HG03558 (cell line): Measurements from ENCODE around the gene ZNF554.
"Not testable (repeated sequence)": the region's sequence is repeated elsewhere in the genome, so short reads cannot be mapped to it uniquely, and the experiment has no call there.

Source experiments
- ATAC-seq: cut with Tn5 transposase; IDR thresholded peaks from one replicate; pipeline ENCODE4 v1.9.1; 2021; ENCODE audit warnings: moderate number of reproducible peaks; ENCODE audit not compliant: unreplicated experiment; ENCODE audit errors: extremely low read depth

ZNF554 gene

DNA sequence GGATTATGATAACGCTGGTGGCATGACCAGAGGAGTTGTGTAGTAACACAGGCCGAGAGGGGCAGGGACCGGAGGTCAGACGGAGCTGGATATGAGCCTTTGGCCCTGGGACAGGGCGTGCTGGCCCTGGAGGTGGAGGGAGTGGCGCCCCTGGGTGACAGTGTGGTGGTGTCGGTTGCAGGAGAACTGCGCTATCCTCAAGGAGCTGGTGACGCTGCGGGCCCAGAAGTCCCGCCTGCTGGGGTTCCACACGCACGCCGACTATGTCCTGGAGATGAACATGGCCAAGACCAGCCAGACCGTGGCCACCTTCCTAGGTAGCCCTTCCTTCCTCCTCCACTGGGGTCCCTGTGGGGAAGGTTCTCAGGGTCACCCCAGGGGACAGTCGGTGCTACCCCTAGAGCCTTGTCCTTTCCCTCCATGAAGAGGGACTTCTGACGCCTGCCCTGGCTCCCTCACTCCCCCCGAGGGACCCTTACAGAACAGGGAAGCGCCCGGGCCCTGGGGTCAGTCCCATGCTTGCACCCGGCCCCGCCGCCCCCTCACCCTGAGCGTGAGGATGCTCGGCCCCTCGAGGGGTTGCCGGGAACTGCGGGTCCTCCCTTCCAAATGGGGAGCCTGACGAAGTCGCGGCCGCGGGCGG lies 12.8 kb upstream of the ZNF554 start:
- no peak for ATAC-seq

DNA sequence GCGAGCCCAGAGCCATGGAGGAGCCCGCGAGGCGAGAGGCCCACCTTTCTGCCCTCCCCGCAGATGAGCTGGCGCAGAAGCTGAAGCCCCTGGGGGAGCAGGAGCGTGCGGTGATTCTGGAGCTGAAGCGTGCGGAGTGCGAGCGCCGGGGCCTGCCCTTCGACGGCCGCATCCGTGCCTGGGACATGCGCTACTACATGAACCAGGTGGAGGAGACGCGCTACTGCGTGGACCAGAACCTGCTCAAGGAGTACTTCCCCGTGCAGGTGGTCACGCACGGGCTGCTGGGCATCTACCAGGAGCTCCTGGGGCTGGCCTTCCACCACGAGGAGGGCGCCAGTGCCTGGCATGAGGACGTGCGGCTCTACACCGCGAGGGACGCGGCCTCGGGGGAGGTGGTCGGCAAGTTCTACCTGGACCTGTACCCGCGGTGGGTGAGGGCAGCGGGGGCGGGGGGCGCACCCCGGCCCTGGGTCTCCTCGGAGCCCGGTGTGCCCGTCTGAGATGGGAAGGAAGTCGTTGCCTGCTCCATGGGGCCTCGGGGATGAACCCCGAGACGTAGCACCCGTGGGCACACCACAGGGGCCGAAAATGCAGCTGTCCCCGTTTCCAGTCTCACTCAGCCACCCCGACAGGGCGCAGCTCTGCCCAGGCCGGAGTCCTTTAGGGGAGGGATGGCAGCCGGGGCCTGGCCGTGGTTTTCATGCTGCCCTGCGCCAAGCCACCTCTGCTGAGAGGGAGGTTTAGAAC lies 12.1 kb upstream of the ZNF554 start:
- no peak for ATAC-seq

DNA sequence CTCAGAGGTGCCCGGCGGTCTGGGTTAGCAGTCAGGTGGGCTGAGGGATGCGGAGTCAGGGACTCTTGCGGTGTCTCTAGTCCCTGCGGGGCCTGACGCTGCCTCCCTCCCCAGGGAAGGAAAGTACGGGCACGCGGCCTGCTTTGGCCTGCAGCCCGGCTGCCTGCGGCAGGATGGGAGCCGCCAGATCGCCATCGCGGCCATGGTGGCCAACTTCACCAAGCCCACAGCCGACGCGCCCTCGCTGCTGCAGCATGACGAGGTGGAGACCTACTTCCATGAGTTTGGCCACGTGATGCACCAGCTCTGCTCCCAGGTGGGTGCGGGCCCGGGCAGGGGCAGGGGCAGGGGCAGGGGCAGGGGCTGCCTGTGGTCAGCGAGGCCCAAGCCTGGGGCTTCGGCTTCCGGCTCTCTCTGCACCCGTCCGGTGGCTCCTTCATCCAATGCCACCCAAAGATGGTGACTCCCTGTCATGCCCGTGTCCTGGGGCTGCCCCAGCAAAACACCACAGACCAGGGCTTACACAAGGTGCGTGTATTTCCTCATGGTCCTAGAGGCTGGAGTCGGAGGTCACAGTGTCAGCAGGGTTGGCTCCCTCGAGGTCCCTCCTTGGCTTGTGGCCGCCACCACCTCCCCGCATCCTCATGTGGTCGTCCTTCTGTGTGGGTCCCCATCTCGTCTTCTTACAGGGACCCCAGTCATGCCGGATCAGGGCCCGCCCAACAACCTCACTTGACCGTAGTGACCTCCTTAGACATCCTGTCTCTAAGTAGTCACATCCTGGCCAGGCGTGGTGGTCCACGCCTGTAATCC lies 11.3 kb upstream of the ZNF554 start:
- no peak for ATAC-seq

DNA sequence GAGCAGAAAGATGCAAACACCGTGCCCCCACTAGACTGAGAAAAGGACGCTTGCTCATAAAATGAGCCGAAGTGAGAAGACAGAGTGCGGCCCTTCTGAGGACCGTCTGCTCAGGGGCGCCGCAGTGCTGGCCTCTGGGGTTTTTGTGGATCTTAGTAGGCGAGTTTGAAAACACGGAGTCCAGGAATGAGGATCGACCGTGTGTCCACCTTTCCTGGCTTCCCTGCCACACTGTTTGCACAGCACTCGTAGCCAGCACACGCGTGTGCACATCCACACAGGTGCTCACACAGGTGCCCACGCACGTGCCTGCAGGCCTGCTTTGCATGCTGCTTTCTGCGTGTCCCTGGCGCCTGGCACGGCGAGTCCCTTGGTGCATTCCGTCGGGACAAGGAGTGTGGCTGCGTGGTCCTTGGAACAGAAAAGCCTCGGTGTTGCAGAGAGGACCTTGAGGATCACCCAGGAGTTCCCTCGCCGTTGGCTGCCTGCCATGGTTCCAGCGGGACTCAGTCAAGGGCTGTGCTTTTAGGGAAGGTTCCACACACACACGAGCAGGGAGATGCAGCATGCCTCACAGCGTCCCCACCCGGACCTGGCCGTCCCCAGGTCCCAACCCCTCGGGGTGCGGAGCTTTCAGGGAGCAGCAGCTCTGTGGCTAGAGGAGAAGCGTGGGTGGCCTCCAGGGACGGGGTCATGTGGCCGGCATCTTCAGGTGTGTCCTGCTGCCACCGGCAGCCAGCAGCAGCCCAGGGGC lies 10.1 kb upstream of the ZNF554 start:
- ATAC-seq = no peak

DNA sequence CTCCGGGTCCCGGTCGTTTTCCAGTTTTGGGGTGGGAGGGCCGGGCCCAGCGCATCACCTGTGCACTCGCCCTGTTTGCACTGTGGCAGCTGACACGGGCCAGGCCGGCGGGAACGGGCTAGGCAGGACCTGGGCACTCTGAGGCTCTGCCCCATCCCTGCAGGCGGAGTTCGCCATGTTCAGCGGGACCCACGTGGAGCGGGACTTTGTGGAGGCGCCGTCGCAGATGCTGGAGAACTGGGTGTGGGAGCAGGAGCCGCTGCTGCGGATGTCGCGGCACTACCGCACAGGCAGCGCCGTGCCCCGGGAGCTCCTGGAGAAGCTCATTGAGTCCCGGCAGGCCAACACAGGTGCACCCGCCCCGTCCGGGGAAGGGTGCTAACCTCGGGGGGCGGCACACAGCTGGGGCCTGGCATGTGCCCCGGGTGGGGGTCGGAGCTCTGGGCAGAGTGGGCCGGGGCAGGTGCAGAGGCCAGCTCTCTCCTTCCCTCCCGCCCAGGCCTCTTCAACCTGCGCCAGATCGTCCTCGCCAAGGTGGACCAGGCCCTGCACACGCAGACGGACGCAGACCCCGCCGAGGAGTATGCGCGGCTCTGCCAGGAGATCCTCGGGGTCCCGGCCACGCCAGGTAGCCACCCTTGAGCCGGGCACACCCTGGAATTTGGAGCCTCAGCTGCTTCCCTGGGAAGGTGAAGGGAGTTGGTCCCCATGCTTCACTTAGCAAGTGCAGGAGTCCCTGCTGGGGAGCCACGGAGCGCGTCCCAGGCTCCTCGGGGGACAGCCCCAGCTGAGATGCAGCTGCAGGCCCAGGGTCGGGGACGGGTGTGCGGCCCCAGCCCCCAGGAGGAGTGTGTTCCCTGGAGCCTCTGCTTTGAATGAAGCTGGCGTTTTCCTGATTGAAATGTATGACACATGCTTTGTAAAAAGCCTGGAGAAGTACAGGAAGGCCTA lies 9.3 kb upstream of the ZNF554 start:
- ATAC-seq = no peak

DNA sequence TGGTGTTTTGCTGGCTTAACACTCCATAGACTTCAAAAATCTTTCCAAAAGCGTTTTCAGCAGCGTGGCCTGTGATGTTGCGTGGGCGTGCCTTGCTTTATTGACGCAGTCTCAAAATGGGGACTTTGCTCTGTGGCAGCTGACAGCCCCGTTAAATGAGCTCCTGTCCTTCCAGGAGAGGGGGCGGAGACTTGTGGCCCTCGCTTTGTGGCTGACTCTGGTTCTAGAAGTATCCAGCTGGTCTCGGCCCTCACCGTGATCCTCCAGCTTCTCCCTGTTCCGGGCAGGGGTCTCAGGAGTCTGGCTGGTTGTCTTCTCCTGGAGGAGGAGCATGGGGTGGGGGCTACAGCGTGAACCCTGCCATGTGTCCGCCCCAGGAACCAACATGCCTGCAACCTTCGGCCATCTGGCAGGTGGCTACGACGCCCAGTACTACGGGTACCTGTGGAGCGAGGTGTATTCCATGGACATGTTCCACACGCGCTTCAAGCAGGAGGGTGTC lies 8.4 kb upstream of the ZNF554 start:
- no peak for ATAC-seq

DNA sequence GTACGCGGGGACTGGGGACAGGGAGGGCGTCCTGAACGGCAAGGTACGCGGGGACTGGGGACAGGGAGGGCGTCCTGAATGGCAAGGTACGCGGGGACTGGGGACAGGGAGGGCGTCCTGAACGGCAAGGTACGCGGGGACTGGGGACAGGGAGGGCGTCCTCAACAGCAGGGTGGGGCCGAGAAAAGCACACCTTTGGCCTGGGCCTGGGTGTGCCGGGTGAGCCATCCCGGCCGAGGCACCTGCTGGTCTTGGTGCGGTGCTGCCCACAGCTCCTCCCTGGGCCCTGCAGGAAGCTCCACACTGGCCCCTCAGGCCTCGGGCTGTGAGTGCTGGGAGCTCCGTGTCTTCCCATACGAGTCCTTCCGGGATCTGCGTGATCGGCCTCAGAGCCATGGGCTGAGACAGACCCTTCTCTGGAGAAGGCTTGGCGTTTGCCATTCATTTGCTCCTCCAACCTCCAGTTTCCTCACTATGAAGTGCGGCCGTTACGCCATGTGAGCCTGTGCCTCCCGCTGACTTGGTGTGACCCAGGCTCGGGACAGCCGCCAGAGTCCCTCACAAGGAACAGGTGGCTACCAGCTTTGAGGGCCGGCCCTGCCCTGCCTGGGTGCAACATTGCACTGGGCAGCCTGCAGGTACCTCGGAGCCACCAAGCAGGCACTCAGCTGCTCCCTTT lies 7.8 kb upstream of the ZNF554 start:
- ATAC-seq = no peak

DNA sequence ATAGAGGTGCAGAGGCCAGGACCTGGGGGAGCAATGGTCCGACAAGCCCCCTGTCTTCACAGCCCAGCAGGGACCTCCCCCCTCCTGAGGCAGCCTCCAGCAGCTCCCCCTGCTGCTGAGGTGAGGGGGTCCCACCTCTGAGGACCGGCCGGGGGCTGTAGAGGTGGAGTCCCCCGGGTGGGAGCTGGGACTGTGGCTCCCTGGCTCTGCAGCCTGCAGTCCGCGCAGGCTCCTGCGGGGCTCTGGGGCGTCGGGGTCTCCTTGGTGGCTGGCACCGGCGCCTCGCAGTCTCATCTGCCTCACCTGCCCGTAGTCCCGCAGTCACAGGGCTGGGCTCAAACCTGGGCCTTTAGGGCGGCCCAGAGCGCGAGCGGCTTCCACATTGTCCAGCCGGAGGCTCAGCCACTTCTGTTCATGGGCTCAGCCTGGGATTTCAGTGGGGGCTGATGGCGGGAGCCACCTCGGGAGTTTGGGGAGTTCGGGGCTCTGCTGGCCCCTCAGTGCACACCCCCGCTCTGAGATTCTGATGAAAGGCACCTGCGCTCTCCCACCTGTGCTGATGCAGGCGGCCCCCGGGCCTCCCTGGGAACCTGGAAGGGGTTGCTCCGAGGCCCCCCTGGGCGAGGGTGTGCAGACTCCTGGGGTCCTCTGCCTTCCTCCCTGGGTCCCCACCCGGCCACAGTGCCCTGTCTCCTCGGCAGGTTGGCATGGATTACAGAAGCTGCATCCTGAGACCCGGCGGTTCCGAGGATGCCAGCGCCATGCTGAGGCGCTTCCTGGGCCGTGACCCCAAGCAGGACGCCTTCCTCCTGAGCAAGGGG lies 7.0 kb upstream of the ZNF554 start:
- no peak for ATAC-seq

DNA sequence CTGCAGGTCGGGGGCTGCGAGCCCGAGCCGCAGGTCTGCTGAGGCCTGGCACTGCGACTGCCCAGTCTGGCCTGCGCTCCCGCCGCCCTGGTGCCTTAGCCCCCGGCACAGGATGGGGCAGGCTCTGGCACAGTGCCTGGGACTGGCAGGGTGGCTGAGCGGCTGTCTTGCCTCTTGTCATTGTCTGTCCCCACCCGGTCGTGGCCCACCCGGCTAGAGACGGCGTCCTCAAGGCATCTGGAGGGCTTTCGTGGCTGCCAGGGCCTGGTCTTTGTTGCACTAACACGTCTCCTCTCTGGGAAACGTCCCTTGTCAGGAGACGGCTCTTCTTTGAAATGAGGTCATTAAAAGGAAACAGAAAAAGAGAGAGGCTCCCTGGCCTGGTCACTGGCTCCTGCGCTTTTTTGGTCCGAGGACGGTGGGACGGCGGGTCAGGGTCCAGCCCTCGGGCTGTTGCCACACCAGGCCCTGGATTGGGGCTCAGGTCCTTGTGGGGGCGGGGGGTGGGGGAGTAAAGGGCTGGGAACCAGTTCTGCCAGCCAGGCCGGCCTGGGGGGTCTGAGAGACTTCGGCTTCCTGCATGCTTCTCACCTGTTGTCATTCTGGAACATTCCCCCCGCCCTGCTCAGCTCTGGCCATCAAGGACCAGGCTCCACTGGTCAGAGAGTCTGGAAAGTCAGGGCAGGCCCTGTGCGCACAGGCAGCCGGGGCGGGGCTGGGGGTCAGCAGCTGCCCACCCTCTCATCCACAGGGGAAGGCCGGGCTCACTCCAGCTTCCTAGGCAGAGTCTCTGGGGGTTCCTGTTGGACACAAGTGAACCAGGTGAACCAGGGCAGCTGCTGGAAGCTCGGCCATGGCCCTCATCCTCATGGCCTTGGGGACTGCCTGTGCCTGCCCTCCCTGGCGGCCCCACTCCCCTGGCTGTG lies 6.2 kb upstream of the ZNF554 start:
- no peak for ATAC-seq

DNA sequence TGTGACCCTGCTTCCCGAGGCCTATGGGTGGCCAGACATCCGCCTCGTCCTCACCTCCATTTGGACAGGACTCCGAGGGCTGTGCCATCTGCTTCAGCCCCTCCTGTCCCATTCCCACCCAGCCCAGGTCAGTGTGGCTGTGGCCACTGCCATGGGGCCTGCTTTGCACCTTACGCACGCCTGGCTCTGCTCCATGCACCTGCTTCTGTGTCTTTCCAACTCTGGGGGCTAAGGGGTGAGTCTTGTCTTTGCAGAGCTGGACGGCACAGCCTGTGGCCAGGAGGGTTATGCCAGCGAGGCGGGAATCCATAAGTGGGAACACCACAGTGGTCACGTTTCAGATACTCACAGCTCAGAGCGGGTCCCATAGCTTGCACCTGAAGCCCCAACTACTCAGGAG lies 5.2 kb upstream of the ZNF554 start:
- no peak for ATAC-seq

DNA sequence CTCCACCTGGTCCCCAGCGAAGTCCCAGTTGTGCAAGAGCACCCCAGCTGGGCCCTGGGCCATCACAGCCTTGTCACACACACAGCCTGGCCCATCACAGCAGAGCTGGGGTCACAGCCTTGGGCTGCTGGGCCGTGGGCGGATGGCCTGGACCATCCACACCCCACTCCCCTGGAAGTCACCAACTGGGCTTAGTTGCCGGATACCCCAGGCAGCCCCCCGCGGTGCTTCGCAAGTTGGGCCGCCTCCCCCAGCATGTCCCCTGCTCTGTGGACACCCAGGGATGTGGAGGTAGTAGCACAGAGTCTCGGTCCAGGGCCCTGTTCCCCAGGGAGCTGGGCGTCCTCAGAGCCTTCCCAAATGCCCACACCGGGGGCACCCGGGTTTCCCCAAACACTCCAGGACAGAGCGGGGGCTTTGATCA lies 4.5 kb upstream of the ZNF554 start:
- no peak for ATAC-seq

DNA sequence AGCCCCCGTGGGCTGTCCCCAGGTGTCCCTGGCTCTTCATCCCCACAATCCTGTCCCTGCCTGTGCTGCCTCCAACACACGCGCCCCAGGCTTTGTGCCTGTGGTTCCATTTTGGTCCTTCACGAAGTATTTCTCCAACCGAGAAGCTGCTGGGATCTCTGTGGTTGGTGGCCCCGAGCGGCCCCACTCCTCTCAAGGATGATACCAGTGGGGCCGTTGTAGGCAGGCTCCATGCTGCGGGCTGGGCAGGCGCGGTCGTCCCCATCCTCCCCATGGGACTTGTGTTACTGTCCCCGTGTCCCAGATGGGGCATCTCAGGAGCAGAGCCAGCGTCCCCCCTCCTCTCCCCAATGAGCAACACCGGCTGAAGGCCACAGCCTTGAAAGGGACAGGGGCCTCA lies 3.7 kb upstream of the ZNF554 start:
- no peak for ATAC-seq

DNA sequence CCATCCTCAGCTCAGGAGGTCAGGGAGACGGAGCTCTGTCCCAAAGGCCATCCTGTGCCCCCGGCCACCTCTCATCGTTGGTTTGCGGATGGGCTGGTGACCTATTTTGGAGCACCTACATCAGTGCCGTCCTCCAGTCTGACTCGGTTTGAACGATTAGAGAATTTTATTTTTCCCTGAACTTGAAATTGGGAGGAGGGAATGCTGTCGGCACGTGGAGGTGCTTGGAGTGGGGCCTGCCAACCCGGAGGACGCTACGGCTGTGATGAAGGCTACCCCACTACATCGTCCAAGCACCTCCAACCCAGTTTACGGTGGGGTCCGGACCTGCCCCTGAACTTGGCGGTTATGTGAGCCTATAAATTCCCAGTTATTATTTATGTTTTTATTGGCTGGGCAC lies 3.0 kb upstream of the ZNF554 start:
- no peak for ATAC-seq

DNA sequence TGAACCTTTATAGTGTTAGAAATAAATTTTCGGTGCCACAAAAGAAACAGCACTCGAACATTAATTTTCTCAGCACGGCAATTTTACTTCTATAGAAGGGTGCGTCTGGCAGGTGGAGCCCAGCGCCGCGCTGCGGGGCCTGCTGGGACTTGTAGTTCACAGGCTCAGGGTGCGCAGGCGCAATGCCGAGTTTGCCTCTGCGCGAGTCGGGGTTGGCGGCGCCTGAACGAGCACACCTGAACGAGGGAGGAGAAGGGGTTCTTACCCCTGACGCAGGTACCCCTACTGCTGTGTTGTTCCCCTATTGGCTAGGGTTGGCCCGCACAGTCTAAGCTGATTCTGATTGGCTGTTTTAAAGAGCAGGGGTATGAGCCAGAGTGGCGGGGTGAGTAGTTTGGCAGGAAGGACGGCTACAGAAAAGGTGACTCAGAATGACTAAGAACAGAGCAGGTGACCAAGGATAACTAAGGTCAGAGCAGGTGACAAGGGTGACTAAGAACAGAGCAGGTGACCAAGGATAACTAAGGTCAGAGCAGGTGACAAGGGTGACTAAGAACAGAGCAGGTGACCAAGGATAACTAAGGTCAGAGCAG lies 2.3 kb upstream of the ZNF554 start:
- not testable (repeated sequence) for ATAC-seq

DNA sequence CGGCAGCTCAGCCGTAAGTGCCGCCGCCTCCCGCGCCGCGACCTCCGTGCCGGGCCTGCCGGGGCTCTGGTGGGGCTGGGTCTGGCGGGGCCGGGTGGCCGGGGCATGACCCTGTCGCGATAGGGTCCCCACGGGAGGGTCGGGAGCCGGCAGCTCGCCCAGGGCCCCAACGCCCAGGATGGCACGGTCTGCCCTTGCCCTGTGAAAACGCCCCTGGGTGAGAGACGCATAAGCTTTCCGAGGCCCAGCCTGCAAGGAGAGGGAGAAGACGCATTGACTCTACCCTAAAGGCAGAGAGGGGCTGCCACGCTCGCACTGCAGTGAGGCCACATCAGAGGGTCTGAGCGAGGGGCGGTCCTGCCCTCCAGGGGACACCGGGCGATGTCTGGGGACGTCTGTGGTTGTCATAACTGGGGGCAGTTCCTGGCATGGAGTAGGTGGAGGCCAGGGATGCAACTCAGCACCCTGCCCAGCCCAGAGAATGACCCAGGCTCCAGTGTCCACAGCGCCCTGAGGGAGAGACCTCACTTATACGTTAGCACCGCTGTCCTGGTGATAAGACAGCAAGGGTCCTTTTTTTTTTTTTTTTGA lies 539 bp downstream of the ZNF554 start:
- ATAC-seq = no peak

DNA sequence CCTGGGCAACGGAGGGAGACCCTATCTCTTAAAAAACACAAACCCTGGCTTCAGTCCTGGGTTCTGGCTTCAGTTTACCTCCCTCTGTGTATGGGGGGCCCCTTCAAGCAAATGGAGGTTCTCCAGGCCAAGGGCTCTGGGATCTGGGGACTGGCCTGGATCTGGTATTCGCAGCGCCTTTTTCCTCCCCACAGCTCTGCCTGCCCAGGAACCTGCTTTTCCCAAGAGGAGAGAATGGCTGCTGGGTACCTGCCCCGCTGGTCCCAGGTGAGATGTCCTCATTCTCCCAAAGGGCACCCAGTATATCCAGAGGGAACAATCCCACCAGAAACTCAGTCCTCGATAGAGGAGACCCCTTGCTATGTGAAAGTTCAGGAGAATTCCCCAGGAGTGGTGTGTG lies 3.2 kb downstream of the ZNF554 start:
- no peak for ATAC-seq
